Lung (tissue), 12 donors: ENCODE data around the gene ZNF469. TPM values are rescaled to one million over a fixed set of nuclear protein-coding genes. Genes with fewer than 3 reads are reported as not detected.

ENCODE experiments used
- ATAC-seq: fragments of 200-7000 bp; cut with Tn5 transposase; one replicate; pipeline ENCODE4 v1.9.1; 2020; ENCODE audit warnings: moderate number of reproducible peaks; ENCODE audit not compliant: insufficient read depth, low FRiP score
- DNase-seq, 3 donors: peaks; one replicate each; pipeline ENCODE4 v3.0.0-alpha.2; 2013 to 2017
- H3K27ac ChIP-seq, 2 donors: one replicate each; pipeline ENCODE4 v1.5.1; 2013; ENCODE audit warnings: mild to moderate bottlenecking in 2 of 2, moderate library complexity in 2 of 2, control low read depth in 1 of 2, inconsistent platforms in 1 of 2, low read depth in 1 of 2, low read length in 1 of 2
- H3K27me3 ChIP-seq, 3 donors: one replicate each; pipeline ENCODE4 v1.5.1; 2013; ENCODE audit warnings: low read length in 2 of 3; ENCODE audit not compliant: control insufficient read depth in 3 of 3, insufficient read depth in 3 of 3
- H3K36me3 ChIP-seq, 4 donors: one replicate each; pipeline ENCODE4 v1.5.1; 2013; ENCODE audit warnings: low read length in 4 of 4, mild to moderate bottlenecking in 1 of 4, moderate library complexity in 1 of 4; ENCODE audit not compliant: control insufficient read depth in 4 of 4, insufficient read depth in 4 of 4
- H3K4me1 ChIP-seq, 5 donors: one replicate each; pipeline ENCODE4 v1.5.1; 2013; ENCODE audit warnings: low read length in 5 of 5, mild to moderate bottlenecking in 2 of 5, moderate library complexity in 1 of 5; ENCODE audit not compliant: control insufficient read depth in 5 of 5, insufficient read depth in 5 of 5
- H3K4me3 ChIP-seq: one replicate; pipeline ENCODE4 v1.5.1; 2013; ENCODE audit warnings: mild to moderate bottlenecking, control low read depth, moderate library complexity
- H3K9ac ChIP-seq, 2 donors: one replicate each; pipeline ENCODE4 v1.5.1; 2013; ENCODE audit warnings: low read length in 2 of 2, control low read depth in 1 of 2; ENCODE audit not compliant: insufficient read depth in 1 of 2
- H3K9me3 ChIP-seq, 4 donors: one replicate each; pipeline ENCODE4 v1.5.1; 2013; ENCODE audit warnings: low read length in 3 of 4, mild to moderate bottlenecking in 1 of 4, moderate library complexity in 1 of 4; ENCODE audit not compliant: control insufficient read depth in 4 of 4, insufficient read depth in 3 of 4
- WGBS, 2 donors: extraction: QIAGEN DNeasy Blood & Tissue Kit; methylation state at CpG; one replicate each; pipeline ENCODE4 v1.1.7; 2013; 5-methylcytosine and 5-hydroxymethylcytosine counted together
- polyA plus RNA-seq, 2 donors: library from polyadenylated mRNA; stranded (reverse); fragments of 200-250 nt; gene quantifications; one replicate each; pipeline ENCODE4 v1.2.1, GENCODE V29; 2013
- total RNA-seq, 2 donors: library from RNA; depleted of rRNA in 1 of 2; stranded (reverse); fragments of >200 nt in 1 of 2; gene quantifications; one replicate each; pipeline ENCODE4 v1.2.1, GENCODE V29; 2014 to 2021
- TF ChIP-seq, protein P1 (sequence below): IDR thresholded peaks from 2 replicates; pipeline ENCODE4 v1.5.1; 2012; ENCODE audit warnings: mild to moderate bottlenecking; ENCODE audit errors: control extremely low read depth, extremely low read depth
- donor health status: control.
- donor health status: control.
- donor health status: Bipolar disorder and iron deficiency.
- donor health status: healthy.
- donor health status: DM: yes; HTN: yes; CAD: no.

Gene ZNF469
- total and polyA plus RNA-seq, 4 donors = 0.67 to 3.0 (median 1.5) TPM

DNA sequence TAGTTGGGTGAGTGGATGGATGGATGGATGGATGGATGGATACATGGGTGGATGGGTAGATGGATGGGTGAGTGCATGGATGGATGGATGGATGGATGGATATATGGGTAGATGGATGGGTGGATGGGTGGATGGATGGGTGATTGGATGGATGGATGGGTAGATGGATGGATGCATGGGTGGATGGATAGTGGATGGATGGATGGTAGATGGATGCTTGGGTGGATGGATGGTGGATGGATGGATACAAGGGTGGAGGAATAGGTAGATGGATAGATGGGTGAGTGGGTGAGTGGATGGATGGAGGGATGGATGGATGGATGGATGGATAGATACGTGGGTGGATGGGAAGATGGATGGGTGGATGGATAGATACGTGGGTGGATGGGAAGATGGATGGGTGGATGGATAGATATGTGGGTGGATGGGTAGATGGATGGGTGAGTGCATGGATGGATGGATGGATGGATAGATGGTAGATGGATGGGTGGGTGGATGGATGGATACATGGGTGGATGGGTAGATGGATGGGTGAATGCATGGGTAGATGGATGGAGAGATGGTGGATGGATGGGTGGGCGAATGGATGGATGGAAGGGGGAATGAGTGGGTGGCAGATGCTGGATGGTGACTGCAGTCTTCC lies 19.0 kb downstream of the ZNF469 start:
- no peak for DNase-seq
- TF ChIP-seq, protein P1, sequence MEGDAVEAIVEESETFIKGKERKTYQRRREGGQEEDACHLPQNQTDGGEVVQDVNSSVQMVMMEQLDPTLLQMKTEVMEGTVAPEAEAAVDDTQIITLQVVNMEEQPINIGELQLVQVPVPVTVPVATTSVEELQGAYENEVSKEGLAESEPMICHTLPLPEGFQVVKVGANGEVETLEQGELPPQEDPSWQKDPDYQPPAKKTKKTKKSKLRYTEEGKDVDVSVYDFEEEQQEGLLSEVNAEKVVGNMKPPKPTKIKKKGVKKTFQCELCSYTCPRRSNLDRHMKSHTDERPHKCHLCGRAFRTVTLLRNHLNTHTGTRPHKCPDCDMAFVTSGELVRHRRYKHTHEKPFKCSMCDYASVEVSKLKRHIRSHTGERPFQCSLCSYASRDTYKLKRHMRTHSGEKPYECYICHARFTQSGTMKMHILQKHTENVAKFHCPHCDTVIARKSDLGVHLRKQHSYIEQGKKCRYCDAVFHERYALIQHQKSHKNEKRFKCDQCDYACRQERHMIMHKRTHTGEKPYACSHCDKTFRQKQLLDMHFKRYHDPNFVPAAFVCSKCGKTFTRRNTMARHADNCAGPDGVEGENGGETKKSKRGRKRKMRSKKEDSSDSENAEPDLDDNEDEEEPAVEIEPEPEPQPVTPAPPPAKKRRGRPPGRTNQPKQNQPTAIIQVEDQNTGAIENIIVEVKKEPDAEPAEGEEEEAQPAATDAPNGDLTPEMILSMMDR = no peak
- Histone ChIP-seq H3K9ac (no peak overlapping the region), H3K9me3 (peaks cover 0 to 2% (median 0%) of the 10 kb centered on the region in 4 donors), H3K36me3 (no peaks in the 10 kb centered on the region), H3K27ac (no peak overlapping the region), H3K4me1 (peaks cover 0 to 16% (median 0%) of the 10 kb centered on the region in 5 donors), H3K4me3 (no peak overlapping the region), H3K27me3 (no peaks in the 10 kb centered on the region)
- ATAC-seq = no peak
- WGBS, 2 donors = 66 to 91% methylated on average over 3 of the region's 3 CpGs

- H3K4me1 ChIP-seq = peaks cover 0 to 18% (median 0%) of the 10 kb centered on the region in 5 donors
- TF ChIP-seq, protein P1 = no peak
- no peak overlapping the region for H3K27ac ChIP-seq
- H3K36me3 ChIP-seq = no peaks in the 10 kb centered on the region
- H3K27me3 ChIP-seq = no peaks in the 10 kb centered on the region
- ATAC-seq (no peak), DNase-seq (no peak)
- WGBS, 2 donors = 74 to 83% methylated on average over 23 to 24 of the region's 24 CpGs
- peaks cover 0 to 2% (median 0%) of the 10 kb centered on the region in 4 donors for H3K9me3 ChIP-seq
- H3K4me3 ChIP-seq = no peak overlapping the region
- H3K9ac ChIP-seq = no peak overlapping the region
Observed at GRCh38 chr16:88402551-88403240, 19.9 kb downstream of the ZNF469 start.

- H3K9ac ChIP-seq = no peak overlapping the region
- H3K9me3 ChIP-seq = no peaks in the 10 kb centered on the region
- WGBS, 2 donors = 79 to 86% methylated on average over 22 of the region's 22 CpGs
- no peak overlapping the region for H3K4me3 ChIP-seq
- ATAC-seq (no peak), DNase-seq (no peak)
- H3K4me1 ChIP-seq = peaks cover 0 to 24% (median 0%) of the 10 kb centered on the region in 5 donors
- H3K36me3 ChIP-seq = no peaks in the 10 kb centered on the region
- TF ChIP-seq, protein P1 = no peak
- H3K27ac ChIP-seq = no peak overlapping the region
- no peaks in the 10 kb centered on the region for H3K27me3 ChIP-seq
Observed at GRCh38 chr16:88403794-88404581, 21.2 kb downstream of the ZNF469 start.
